GM12872 (cell line): ENCODE measurements around the gene TMEM184A.

Experiments used
- TF ChIP-seq, protein P1 (sequence below): IDR thresholded peaks from 3 replicates; pipeline ENCODE4 v1.5.1; 2011; ENCODE audit warnings: low read depth, mild to moderate bottlenecking, low read length, moderate library complexity; ENCODE audit not compliant: insufficient read depth

TMEM184A gene

DNA sequence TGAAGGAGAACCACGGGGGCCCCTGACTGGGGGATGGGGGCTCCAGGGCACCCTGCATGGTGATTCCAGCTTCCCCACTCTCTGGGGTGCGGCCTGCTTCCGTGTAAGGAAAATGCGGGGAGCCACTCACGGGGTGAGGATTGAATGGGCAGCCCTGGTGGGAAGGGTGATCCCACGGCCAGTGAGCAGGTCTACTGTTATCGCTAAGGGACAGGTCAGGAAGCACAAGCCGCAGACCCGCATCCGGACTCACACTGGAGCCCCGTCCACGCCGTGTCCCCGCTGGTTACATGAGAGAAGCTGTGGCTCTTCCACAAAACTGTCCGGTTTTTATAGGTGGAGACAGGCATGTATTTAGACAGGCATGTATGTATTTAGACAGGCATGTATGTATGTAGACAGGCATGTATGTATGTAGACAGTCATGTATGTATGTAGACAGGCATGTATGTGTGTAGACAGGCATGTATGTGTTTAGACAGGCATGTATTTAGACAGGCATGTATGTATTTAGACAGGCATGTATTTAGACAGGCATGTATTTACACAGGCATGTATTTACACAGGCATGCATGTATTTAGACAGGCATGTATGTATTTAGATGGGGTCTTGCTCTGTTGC lies 8.1 kb upstream of the TMEM184A start:
- TF ChIP-seq, protein P1, sequence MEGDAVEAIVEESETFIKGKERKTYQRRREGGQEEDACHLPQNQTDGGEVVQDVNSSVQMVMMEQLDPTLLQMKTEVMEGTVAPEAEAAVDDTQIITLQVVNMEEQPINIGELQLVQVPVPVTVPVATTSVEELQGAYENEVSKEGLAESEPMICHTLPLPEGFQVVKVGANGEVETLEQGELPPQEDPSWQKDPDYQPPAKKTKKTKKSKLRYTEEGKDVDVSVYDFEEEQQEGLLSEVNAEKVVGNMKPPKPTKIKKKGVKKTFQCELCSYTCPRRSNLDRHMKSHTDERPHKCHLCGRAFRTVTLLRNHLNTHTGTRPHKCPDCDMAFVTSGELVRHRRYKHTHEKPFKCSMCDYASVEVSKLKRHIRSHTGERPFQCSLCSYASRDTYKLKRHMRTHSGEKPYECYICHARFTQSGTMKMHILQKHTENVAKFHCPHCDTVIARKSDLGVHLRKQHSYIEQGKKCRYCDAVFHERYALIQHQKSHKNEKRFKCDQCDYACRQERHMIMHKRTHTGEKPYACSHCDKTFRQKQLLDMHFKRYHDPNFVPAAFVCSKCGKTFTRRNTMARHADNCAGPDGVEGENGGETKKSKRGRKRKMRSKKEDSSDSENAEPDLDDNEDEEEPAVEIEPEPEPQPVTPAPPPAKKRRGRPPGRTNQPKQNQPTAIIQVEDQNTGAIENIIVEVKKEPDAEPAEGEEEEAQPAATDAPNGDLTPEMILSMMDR = no peak

DNA sequence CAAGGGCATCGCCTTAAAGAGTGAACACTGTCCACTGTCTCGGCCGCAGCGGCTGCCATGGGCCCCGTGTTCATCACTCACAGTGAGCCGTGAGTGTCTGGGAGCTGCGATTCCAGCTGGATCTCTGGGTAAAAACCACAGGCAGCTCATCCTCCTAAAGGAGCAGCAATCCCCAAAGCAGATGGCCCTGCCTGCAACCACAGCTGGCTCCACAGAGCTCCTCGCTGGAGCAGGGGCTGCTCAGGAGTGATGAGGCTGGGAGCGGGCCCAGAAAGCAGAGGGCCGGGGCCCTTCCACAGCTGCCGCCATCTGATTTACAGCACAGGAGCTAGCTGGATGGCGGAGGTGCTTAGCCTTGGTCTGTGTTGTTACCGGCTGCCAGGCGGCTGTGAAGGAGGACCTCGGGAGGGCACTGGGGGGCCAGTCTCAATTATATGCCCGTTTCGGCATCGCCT lies 6.6 kb upstream of the TMEM184A start:
- TF ChIP-seq, protein P1 = no peak

DNA sequence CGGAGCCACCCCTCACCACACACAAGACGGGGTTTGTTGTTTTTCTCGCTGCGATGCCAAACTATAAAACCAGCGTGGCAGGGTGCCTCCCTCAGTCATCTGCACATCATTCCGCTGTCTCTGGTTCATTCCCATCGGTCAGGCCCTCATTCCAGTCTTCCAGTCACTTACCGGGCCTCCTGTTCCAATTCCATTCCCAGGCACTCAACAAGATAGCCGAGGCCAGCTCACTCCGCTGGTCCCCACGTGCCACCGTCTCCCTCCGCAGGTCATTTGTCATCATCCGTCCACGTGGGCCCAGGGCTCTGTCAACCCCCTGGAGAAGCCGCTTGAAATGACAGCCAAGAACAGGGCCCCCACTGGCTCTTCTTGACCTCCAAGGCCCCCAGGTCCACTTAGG lies 6.1 kb upstream of the TMEM184A start:
- TF ChIP-seq, protein P1 = no peak

DNA sequence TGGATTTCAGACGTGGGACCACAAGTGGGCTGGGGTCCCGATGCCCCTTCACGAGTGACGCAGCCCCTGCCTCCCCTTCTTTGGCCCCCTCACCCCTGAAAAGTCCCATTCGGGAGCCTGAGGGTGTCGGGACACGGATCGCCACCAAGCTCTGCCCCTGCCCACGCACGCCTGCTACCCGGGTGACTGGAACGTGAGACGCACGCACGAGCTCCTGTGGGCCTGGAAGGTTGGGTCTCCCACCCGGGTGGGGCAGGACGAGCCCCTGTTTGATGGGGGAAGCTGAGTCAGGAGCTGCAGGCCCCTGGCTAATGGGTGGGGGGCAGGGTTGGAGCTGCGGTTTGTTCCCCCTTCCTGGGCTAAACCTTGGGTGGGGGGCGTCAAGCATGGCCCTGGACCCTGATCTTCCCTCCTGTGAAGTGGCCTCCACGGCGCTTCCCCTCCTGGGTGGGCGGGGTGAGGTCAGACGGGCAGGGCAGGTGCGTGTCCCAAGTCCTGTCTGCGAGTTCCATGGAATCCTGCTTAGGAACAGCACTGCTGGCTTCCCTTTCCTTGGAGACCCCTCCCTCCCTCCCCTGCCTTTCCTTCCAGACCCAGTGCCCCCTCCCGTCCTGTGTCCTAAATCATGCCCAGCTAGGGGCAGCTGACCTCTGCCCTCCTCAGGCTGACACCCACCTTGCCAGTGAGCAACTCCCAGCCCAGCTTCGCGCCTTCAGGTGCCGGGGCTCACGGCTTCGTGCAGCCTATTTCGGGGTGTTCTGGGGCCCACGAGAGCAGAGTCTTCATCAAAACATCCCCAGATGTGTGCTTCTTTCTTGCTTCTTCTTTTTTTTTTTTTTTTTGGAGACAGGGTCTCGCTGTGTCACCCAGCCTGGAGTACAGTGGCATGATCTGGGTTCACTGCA lies 5.3 kb upstream of the TMEM184A start:
- TF ChIP-seq, protein P1 = no peak

DNA sequence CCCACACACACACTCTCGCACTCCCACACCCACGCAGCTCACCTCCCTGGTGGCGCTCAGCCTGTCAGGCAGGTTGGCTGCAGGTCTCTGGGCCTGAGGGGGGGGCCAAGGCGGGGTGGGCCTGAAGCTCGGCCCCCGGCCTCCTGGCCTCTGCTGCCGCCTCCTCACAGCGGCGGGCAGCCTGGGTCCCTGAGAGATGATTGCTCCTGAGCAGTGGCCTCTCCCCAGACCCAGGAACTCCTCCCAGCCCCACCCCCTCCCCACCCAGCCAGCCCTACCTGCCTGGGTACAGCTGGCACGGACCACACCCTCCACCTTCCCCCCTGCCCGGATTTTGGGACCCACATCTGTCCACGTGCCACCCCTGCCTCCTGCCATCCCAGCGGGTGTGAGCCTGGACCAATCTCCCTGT lies 4.6 kb upstream of the TMEM184A start:
- TF ChIP-seq, protein P1 = no peak

DNA sequence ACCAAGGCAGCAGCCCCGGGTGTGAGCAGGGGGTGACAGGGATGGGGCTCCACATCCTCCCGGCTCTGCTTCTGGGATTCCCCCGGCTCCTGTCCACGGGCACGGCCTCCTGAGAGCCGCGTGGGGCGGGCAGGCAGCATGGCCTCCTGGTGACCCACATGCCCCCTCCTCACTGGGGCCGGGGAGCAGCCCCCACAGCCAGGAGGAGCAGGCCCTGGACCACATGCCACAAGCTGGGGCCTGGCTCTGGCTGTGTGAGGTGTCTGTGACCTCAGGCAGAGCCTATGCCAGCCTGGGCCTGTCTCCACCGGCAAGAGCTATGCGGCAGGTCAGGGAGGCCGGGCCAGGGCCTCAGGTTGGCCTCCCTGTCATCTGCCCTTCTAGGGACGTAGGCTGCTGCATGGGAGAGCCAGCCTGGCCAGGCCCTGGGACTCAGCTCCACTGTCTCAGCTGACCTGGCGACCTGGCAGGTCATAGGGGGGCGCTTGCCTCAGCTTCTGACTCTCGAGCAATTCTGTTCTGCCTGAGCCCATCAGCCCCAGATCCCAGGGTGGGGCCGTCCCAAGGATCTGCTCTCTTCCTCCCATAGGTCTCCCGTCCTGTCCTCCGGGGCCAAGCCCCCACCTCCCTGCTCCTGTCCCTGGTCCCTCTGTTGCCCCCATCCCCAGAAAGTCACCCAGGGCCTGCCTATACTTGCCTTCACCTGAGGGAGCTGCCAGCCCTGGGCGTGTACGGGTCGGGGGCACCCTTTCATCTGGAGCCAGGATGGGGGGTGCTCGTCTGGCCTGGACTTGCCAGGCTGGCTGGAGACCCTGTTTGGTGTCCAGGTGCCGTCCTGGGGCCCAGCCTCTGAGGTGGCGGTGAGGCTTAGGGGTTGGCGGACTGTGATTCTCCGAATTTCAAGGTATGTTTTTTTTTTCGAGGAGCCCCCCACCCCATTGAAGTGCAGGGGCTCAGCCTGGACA lies 3.9 kb upstream of the TMEM184A start:
- TF ChIP-seq, protein P1 = no peak
